NT2/D1 (cell line): ENCODE data around the gene SYT1.

Experiments
- SUZ12 ChIP-seq: IDR thresholded peaks from 2 replicates; pipeline ENCODE4 v1.6.1; 2011; ENCODE audit not compliant: insufficient read length, insufficient read depth; ENCODE audit errors: extremely low read depth
- YY1 ChIP-seq: IDR thresholded peaks from 2 replicates; pipeline ENCODE4 v1.6.1; 2011; ENCODE audit not compliant: insufficient read length, insufficient read depth
- ZNF274 ChIP-seq: IDR thresholded peaks from 2 replicates; pipeline ENCODE4 v1.6.1; 2011; ENCODE audit warnings: mild to moderate bottlenecking, low read depth, low read length

DNA sequence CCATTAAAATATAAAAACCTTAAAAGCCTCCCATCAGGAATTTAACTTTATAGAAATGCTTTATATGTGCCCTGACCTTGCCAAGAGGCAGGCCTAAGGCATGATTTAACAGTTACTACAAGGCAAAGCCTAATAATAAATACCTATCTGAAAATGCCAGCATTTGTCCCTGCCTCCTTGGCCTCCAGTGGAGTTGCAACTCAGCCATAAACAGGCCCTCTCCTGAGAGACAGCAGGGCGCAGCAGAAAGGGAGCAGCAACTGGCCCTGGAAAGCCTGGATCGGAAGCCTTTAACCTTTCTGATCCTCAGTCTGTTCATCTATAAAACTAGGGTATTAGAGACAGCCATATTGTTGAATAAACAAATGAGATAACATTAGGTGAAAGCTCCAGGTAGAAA is 501.8 kb downstream of the SYT1 start:
- no peak for TF ChIP-seq YY1
- TF ChIP-seq ZNF274 = no peak
- no peak for TF ChIP-seq SUZ12
